GM19240 (cell line): Measurements from ENCODE around the gene ST6GALNAC3.

Experiments used
- DNase-seq: peaks from one replicate; pipeline ENCODE4 v3.0.0; 2011; ENCODE audit warnings: low spot score; ENCODE audit not compliant: insufficient read length

ST6GALNAC3 gene

GRCh38 chr1:76141929-76142328 is 67.4 kb downstream of the ST6GALNAC3 start:
- DNase-seq, result no peak

GRCh38 chr1:76142771-76143540 is 68.4 kb downstream of the ST6GALNAC3 start:
- no peak for DNase-seq

GRCh38 chr1:76144247-76144646 is 69.7 kb downstream of the ST6GALNAC3 start:
- no peak for DNase-seq

- DNase-seq, result no peak
Measured at GRCh38 chr1:76145332-76145731, 70.8 kb downstream of the ST6GALNAC3 start.

- no peak for DNase-seq
Measured at GRCh38 chr1:76146184-76146583, 71.6 kb downstream of the ST6GALNAC3 start.

- no peak for DNase-seq
Measured at GRCh38 chr1:76147917-76148316, 73.4 kb downstream of the ST6GALNAC3 start.

GRCh38 chr1:76148460-76148859 is 73.9 kb downstream of the ST6GALNAC3 start:
- DNase-seq, result no peak

GRCh38 chr1:76153841-76154205 is 79.3 kb downstream of the ST6GALNAC3 start:
- no peak for DNase-seq

- peak; percentile 21 for DNase-seq
Measured at GRCh38 chr1:76154206-76154956, 79.8 kb downstream of the ST6GALNAC3 start.

- no peak for DNase-seq
Measured at GRCh38 chr1:76156987-76157386, 82.4 kb downstream of the ST6GALNAC3 start.

- DNase-seq, result no peak
Measured at GRCh38 chr1:76158126-76158525, 83.6 kb downstream of the ST6GALNAC3 start.

GRCh38 chr1:76160225-76160624 is 85.7 kb downstream of the ST6GALNAC3 start:
- no peak for DNase-seq

GRCh38 chr1:76161451-76161850 is 86.9 kb downstream of the ST6GALNAC3 start:
- no peak for DNase-seq

GRCh38 chr1:76162254-76162653 is 87.7 kb downstream of the ST6GALNAC3 start:
- no peak for DNase-seq

- no peak for DNase-seq
Measured at GRCh38 chr1:76164165-76164564, 89.6 kb downstream of the ST6GALNAC3 start.

GRCh38 chr1:76170084-76170483 is 95.5 kb downstream of the ST6GALNAC3 start:
- no peak for DNase-seq

- no peak for DNase-seq
Measured at GRCh38 chr1:76170513-76170912, 96.0 kb downstream of the ST6GALNAC3 start.

- no peak for DNase-seq
Measured at GRCh38 chr1:76176000-76176399, 101.5 kb downstream of the ST6GALNAC3 start.

- DNase-seq, result no peak
Measured at GRCh38 chr1:76177615-76178014, 103.1 kb downstream of the ST6GALNAC3 start.

GRCh38 chr1:76179219-76179698 is 104.7 kb downstream of the ST6GALNAC3 start:
- DNase-seq, result no peak

GRCh38 chr1:76185207-76185606 is 110.7 kb downstream of the ST6GALNAC3 start:
- DNase-seq, result no peak

GRCh38 chr1:76186554-76187170 is 112.1 kb downstream of the ST6GALNAC3 start:
- no peak for DNase-seq
